ENCODE data around the gene OTUD1.

DNA sequence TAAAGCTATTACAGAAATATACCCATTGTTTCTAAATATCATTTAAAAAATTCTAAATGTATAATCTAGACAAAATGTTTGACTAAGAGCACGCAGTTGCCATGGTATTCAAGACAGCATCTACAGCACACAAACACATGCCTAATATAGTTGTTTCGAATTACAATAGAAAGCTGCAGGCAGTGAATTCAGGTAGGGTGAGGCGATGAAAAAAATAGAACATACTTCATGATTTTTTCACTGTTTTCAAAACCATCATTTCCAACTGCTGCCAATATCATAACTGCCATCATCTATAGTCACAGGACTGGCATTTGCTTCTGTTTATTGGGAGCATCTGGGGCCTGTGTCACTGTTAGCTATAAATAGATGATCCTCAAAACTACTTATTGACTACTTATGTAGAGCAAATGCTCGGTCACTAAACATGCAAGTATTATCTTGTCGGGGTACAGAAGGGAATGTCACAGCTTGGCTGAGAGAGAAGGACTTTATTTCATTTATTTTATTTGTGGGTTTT is 34.4 kb upstream of the OTUD1 start:
- TF ChIP-seq, protein P1, sequence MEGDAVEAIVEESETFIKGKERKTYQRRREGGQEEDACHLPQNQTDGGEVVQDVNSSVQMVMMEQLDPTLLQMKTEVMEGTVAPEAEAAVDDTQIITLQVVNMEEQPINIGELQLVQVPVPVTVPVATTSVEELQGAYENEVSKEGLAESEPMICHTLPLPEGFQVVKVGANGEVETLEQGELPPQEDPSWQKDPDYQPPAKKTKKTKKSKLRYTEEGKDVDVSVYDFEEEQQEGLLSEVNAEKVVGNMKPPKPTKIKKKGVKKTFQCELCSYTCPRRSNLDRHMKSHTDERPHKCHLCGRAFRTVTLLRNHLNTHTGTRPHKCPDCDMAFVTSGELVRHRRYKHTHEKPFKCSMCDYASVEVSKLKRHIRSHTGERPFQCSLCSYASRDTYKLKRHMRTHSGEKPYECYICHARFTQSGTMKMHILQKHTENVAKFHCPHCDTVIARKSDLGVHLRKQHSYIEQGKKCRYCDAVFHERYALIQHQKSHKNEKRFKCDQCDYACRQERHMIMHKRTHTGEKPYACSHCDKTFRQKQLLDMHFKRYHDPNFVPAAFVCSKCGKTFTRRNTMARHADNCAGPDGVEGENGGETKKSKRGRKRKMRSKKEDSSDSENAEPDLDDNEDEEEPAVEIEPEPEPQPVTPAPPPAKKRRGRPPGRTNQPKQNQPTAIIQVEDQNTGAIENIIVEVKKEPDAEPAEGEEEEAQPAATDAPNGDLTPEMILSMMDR (IDR thresholded peaks at IDR 0.05) = no peak
- TF ChIP-seq POLR2AphosphoS5 (IDR thresholded peaks at IDR 0.05) = no peak
